NCI-H2107 (cell line): ENCODE data around the gene SEC24D.
A peak's percentile ranks its signal among the peaks of the same experiment; 100 is the strongest.
"Not testable (repeated sequence)": the region's sequence is repeated elsewhere in the genome, so short reads cannot be mapped to it uniquely, and the experiment has no call there.

Source experiments
- DNase-seq: peaks from one replicate; lab custom pipeline; 2025; lab: John Stamatoyannopoulos, UW

Gene SEC24D, protein sequence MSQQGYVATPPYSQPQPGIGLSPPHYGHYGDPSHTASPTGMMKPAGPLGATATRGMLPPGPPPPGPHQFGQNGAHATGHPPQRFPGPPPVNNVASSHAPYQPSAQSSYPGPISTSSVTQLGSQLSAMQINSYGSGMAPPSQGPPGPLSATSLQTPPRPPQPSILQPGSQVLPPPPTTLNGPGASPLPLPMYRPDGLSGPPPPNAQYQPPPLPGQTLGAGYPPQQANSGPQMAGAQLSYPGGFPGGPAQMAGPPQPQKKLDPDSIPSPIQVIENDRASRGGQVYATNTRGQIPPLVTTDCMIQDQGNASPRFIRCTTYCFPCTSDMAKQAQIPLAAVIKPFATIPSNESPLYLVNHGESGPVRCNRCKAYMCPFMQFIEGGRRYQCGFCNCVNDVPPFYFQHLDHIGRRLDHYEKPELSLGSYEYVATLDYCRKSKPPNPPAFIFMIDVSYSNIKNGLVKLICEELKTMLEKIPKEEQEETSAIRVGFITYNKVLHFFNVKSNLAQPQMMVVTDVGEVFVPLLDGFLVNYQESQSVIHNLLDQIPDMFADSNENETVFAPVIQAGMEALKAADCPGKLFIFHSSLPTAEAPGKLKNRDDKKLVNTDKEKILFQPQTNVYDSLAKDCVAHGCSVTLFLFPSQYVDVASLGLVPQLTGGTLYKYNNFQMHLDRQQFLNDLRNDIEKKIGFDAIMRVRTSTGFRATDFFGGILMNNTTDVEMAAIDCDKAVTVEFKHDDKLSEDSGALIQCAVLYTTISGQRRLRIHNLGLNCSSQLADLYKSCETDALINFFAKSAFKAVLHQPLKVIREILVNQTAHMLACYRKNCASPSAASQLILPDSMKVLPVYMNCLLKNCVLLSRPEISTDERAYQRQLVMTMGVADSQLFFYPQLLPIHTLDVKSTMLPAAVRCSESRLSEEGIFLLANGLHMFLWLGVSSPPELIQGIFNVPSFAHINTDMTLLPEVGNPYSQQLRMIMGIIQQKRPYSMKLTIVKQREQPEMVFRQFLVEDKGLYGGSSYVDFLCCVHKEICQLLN

DNA sequence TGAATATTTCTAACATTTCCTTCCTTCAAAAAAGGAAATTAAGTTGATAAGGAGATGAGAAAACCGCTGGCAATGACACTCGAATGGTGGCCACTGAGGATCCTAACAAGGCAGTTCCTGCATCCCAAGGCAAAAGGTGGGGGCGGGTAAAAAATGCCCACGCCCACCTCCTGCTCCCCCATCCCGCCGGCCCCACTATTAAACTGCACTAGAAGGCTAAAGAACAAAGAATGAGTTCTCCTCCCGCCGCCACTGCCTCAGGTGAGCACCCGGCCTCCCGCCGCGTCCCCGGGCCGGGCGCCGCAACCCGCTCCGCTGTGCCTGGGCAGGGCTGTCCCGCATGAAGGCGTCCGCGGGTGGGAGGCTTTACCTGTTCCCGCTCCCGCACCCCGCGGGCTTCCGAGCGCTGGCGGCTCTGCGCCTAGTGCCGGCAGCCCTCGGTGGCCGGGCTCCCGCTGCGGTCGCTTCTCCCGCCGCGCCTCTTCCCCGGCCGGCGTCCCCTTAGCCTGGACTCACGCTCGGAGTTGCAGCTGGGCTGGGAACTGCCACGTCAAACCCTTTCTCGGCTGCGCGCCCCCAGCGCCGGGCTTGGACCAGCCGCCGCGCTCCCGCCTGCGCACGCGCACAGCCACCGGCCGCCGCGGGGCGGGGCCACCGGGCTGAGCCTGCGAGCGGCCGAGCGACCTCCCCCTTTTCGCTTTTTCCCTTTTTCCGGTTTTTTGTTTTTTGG lies at the start of gene SEC24D:
Gene SEC24D (minus strand): TSS at position 556 of the 730 bp plus-strand sequence. CDS start 2,430 bp downstream, outside the sequence.
- peak; percentile 27 for DNase-seq

DNA sequence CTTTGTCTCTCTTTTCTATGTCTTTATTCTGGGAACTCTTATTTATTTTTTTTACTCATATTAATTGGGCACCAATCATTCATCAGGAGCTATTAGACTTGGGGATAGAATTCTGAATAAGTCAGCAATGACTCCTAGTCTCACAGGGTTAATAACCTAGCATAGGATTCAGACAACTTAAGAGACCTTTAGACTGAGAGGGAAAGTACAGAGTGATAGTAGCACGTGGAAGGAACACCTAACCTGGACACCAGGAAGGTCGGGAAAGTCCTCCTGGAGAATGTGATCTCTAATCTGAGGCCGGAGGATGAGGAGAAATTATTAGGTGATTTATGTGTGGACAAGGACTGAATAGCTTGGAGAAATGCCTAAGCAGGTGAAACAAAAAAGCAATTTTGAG lies 48.8 kb upstream of the SEC24D start:
- DNase-seq: no peak

DNA sequence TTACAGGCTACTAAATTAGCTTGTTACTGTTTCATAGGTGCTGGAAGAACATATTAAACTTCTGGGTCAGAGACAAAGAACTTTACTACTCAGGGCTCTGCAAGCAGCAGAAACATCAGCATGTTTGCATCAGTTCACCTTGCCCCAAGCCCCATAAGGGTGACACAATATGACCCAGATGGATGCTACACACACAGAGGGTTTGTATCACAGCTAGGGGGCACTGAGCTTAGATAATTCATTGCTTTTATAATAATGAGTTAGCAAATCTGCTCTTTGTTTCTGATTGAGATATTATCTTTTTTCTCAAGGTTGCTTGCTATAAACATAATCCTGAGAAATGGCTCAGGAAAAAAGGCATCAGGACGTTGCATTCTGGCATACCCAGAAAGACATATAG lies 47.9 kb upstream of the SEC24D start:
- no peak for DNase-seq

DNA sequence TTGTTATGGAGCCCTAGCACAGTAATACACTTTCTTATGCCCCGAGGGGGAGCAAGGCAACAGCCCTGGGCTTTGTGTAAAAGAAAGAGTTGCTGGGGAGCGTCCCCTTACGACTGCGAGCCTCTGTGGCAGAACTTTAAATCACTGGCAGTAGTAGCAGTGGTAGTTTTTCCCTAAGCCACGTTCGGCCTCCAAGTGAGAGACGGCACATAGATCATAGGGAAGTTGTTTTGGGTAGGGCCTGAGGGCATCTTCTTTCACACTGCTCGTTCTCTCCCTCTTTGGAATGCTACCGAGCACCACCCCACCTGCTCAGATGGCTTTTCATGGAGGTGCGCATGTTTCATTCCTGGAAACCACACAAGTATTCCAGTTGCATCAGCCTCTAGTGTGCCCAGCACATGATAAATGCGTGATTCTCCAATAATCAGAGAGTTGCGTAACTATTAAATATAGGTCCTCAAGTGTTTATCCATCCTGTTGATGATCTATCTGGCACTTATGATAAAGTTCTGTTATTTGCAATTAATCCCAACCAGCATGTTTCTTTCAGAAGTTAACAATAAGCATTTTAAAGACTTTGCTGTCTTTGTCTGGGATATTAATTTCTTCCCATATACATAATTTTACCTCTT lies 45.7 kb upstream of the SEC24D start:
- DNase-seq: no peak

DNA sequence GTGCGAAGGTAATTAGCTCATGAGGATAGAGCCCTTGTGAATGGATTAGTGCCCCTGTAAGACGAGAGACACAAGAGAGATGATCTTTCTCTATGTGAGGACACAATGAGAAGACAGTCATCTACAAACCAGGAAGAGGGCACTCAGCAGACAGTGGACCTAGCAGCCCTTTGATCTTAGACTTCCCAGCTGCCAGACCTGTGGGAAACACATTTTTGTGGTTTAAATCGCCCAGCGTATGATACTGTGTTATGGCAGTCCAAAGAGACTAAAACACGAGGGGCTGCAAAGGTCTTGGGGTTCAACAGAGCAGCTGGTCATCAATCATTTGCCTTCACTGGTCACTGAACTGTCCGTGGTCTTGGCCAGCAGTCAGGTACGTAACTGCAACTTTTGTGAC lies 43.5 kb upstream of the SEC24D start:
- DNase-seq: no peak

DNA sequence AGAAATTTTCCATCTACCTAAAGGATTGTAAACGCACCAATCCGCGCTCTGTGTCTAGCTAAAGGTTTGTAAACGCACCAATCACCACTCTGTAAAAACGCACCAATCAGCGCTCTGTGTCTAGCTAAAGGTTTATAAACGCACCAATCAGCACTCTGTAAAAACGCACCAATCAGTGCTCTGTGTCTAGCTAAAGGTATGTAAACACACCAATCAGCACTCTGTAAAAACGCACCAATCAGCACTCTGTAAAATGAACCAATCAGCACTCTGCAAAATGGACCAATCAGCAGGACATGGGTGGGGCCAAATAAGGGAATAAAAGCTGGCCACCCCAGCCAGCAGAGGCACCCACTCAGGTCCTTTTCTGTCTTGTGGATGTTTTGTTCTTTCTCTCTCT lies 42.6 kb upstream of the SEC24D start:
- not testable (repeated sequence) for DNase-seq

DNA sequence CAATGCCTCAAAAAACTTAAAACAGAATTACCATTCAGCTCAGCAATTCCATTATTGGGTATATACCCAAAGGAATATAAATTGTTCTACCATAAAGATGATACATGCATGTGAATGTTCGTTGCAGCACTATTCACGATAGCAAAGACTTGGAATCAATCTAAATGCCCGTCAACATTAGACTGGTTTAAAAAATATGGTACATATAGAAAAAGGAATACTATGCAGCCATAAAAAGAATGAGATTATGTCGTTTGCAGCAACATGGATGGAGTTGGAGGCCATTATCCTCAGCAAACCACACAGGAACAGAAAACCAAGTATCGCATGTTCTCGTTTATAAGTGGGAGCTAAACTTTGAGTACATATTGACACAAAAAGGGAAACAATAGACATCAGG lies 41.9 kb upstream of the SEC24D start:
- DNase-seq: no peak

DNA sequence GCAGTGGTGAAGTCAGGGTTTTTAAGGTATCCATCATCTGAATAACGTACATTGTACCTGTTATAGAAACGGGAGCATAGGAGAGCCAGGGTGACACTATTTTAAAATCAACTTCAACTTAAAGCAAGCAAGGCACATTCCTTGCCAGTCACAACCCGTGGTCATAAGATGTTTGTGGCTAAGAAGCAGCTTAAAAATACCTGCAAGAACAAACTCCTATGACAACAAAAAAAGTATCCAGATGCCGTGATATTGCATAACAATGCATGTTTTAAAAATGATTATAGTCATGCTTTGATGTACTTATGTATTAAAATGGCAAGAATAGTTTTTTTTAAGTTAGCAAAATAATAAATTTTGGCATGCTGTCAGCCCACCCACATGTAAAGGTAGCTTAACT lies 36.3 kb upstream of the SEC24D start:
- no peak for DNase-seq

DNA sequence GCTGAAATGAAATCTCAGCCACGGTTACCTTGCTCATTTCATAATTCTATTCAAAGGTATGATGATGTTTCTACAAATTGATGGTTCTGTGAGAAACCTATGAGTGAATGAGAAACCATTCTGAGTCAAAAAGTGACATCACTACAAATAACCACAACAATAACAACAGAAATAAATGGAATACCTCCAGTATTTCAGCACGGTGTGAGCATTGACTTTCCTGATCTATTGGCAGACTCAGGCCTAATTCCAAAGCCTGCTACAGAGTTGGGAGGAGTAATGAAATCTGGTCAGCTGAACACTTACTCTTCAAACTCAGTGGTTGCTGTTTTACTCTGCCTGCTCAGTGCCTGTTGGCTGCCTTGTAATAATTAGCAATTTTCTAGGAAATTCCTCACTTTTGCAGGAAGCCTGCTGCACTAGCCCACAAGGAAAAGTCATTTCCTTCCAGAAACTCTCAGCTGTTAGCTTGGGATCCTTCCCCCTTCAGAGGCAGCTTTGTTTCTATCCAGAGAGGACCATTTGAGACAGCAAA lies 33.9 kb upstream of the SEC24D start:
- DNase-seq: no peak

DNA sequence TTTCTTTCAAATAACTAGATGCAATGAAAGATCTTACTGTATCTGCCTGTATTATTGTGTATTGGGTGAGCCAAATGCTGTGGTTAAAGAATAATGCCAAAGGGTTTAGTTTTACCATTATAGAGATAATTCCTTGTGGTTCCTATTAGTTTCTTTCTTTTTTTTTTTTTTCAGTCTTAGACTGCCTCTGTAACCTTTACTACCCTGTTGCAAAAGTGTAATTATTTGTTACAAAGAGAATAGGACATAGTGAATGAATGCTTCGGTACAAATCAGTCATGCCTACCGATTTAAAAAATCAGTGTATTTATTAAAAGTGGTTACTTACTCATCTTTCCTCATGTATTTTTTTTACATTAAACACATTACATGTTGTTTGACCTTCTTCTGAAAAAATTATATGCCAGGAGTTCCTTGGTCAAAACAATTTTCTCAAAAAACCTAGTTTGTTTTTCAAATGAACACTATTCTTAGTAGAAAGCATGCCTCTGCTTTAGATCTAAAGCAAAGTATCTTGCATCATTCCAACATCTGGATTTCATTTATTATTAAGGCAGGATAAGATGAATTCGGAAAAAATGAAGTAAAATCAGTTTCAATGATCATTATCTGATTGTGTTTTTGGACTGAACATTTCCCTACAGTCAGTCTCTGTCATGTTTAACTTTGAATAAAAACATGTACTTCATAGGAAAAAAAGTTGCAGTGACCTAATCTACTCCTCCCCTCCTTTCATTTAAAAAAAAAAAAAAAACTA lies 31.6 kb upstream of the SEC24D start:
- DNase-seq: no peak

DNA sequence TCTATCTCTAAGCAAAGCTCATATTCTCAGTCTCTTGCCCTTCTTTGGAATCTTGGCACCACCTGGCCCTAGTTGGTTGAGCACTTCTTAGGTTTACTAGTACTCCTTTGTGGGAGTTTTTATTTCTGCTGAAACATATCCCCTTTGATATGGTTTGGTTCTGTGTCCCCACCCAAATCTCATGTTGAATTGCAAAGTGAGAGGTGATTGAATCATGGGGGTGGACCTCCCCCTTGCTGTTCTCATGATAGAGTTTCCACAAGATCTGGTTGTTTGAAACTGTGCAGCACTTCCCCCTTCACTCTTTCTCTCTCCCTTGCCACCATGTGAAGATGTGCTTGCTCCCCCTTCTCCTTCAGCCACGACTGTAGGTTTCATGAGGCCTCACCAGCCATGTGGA lies 30.5 kb upstream of the SEC24D start:
- no peak for DNase-seq

DNA sequence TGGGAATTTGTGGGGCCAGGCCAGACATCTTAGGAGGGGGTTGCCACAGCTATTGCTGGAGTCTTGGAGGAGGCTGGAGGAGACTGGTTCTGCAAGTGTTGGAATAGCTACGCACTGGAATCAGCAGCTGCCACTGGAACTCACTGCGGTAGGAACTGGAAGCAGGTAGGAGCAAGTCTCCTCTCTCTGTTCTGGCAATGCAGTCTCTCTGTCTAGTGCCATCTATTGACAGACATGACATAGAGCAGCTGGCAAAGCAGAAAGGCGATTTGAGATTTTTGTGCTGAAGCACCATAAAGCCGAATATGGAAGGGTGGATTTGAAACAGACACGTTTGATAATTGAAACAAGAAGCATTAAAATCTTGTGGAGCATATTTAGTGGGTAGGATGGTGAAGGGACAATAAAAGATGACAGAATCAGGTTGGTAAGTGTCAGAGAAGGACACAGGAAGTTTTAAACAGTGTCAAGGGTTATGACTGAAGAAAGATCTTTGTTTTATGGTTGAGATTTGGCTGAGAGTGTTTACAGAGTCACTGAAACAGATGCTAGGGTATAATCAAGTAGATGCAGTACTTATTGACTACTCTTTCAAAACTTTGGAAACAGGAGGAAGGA lies 29.3 kb upstream of the SEC24D start:
- no peak for DNase-seq

DNA sequence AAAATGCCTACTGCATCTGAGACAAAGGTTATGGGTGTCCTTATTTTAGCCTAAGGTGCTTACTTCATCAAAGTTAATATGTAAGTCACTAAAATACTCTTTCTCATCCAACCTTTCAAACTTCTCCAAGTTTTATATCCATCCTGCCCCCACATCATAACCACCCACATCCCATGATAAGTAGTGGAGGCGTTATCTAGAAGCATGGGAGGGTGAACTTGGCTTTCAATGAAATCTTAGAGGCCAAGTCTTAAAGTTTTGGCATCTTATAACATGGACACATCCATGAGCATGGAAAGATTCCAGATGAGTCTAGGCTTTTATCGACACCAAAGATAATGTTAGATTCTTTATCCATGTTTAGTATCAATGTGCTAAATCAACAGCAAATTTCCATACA lies 22.9 kb upstream of the SEC24D start:
- DNase-seq: no peak

DNA sequence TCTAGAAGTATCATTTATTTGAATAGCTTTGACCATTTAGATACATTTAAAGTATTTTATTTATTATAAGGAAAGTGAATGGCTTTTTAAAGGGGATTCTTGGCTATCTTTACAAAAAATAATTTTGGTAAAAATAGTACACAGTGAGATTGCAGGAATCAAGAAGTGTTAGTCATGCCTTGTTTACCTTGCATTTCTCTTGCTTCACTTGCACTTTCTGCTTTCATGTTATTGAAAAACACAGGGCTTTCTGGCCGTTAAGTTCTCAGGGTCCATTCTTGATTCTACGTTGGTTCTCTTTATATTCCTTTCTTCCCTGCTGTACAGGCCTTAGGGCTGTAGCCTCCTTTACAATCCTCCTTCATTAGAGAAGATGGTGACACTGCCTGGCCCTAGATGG lies 21.8 kb upstream of the SEC24D start:
- DNase-seq: no peak

DNA sequence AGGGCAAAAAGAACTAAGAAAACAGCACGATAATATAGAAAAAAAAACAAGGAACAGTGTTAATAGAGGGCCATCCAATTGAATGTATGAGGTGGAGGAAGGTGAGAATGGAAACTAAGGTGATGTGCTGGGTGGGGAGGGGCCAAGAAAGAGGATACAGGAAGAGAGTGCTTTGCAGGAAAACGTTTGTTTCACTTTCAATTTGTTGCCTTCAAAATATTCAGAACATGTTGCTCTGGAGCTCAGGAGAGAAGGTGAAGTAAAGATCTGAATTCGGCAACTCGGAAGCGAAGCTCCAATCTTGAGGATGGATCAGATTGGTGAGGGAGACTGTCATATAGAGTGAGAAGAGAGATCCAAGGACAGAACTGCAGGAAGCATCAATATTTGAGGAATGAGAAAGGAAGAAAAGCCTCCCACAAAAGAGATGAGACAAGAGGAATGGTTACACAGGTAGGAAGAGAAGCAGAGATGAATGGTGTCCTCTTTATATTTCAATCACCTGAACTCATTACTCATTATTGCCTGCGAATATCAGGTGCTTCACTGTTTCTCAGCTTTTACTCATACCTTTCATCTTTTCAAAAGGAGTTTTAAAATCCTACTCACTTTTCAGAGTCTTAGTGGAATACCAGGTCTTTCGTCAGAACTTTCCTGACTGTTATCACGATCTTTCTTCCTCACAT lies 14.7 kb upstream of the SEC24D start:
- DNase-seq: no peak

DNA sequence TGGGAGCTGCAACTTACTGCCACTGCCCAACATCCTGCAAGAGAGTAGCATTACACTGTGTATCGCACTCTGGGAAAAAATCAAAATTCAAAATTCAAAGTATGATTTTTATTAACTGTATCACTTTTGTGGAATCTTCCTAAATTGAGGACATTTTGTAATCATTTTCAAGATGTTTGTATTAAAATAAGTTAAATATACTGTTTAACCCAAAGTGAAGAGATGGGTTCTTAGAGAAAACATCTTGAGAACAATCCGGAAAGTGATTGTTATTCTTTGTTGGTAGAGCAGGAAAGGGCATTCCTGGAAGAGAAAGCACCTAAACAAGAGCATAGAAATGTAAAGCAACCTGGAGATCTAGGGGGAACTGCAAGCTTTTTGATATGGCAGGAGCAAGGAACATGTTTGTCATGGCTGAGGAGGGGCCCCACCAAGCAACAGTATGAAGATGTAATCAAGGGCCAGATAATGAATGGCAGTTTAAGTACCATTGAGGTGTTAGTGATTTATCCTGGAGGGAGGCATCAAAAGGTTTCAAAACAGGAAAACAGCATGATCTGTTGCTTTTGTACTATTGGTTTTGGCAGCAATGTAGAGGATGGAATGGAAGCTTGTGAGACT lies 14.1 kb upstream of the SEC24D start:
- no peak for DNase-seq

DNA sequence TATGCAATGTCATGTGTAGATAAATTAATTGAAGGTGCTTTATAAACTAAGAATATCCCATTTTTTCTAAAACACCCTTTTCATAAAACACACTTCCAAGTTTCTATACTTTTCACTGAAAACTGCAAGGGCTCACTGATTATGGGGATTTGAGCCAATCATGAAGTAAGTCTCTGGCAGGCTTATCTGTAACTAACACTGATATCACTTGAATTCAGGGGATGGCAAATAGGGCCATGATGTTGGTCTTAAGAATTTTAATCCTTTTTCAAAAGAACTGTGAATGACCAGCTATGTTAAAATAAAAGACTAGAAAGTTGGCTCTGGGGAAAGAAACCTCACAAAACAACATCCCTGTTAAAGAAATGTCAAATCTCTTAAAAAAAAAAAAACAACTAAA lies 13.0 kb upstream of the SEC24D start:
- DNase-seq: no peak

DNA sequence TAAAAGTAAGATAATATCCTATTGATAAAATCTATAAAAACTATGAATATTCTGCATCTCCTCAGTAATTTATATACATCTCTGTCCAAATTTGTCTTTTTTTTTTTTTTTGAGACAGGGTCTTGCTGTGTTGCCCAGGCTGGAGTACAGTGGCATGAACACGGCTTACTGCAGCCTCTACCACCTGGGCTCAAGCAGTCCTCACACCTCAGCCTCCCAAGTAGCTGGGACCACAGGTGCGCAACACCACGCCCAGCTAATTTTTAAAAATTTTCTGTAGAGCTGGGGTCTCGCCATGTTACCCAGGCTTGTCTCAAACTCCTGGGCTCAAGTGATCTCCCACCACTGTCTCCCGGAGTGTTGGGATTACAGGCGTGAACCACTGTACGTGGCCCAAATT lies 12.3 kb upstream of the SEC24D start:
- DNase-seq: no peak

DNA sequence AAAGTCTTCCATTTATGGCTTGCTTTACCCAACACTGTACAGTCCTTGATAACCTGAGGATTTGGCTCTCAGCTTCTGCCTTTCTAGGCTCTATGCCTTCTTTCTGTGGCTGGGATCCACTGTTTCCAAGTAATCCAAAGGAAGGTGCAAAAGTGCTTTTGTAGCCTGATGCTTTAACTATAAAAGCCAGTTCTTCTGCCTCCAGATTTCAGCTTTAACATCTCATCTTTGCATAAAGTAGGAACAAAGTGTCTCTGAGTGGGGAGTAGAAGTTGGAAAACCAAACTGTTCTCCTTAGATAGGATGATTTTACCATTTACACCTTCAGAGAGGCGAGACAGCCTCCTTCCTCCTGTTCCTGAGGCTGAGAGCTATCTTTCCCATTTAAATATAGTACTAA lies 11.1 kb upstream of the SEC24D start:
- DNase-seq: no peak
